BJ (cell line): ENCODE measurements around the gene UPK3B. TPM values are rescaled to one million over a fixed set of nuclear protein-coding genes. Genes with fewer than 3 reads are reported as not detected.
"Not testable (repeated sequence)": the region's sequence is repeated elsewhere in the genome, so short reads cannot be mapped to it uniquely, and the experiment has no call there.

Experiments used
- CTCF ChIA-PET: fragments of 350-600 bp; formaldehyde crosslinking; extraction: SDS; loops from one replicate; lab custom pipeline; 2021; ENCODE audit warnings: antibody characterized with exemption, inconsistent platforms; lab: Yijun Ruan, JAX
- POLR2A ChIA-PET: fragments of 300-600 bp; sonication (Branson Sonifier 250); formaldehyde crosslinking; extraction: SDS; loops from one replicate; lab custom pipeline; 2021; ENCODE audit warnings: antibody characterized with exemption; lab: Charles Lee
- DNase-seq: peaks from one replicate; pipeline ENCODE4 v3.0.0-alpha.2; 2011; ENCODE audit warnings: low read depth
- H3K27me3 ChIP-seq: 2 replicates; pipeline ENCODE4 v1.6.0; 2011; ENCODE audit warnings: low read length; ENCODE audit not compliant: control insufficient read depth, insufficient read depth
- H3K36me3 ChIP-seq: 2 replicates; pipeline ENCODE4 v1.5.1; 2011; ENCODE audit warnings: low read length; ENCODE audit not compliant: control insufficient read depth, insufficient read depth
- H3K4me3 ChIP-seq: 2 replicates; pipeline ENCODE4 v1.5.1; 2011; ENCODE audit warnings: low read depth, mild to moderate bottlenecking, control low read depth, low read length
- polyA plus RNA-seq: library from polyadenylated mRNA; depleted of rRNA; stranded (reverse); fragments of >200 nt; gene quantifications from 2 replicates; pipeline ENCODE4 v1.2.3, GENCODE V29; 2011; rRNA removed
- small RNA-seq: library from RNA; depleted of rRNA; stranded (forward); fragments of <200 nt; gene quantifications from one replicate; pipeline ENCODE3, GENCODE V24; 2012; ENCODE audit warnings: low replicate concordance, low read depth; ENCODE audit not compliant: insufficient read length

Gene UPK3B
- polyA plus RNA-seq, 1 experiment, result not detected

DNA sequence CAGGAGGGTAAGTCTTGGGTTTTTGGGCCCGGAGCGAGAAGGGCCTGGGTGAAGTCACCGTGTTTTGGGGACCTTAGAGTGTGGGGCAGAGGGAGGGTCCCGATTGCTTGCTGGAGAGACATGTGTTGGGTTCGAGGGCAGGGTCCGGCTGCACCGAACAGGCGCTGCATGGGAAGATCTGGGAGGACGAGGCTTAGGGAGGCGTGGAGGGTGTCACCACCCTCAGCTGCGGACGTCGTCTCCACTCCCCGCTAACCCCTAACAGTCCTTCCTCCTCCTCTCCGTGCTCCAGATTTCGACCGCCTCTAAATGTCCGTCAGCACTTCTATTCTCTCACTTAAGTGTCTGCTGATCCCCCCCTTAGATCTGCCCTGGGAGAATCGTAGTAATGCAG lies 39.5 kb downstream of the UPK3B start:
- H3K36me3 ChIP-seq, CTCF ChIA-PET: not testable (repeated sequence)

GRCh38 chr7:76551992-76552391 lies 41.6 kb downstream of the UPK3B start:
- H3K27me3 ChIP-seq, POLR2A ChIA-PET, H3K4me3 ChIP-seq, DNase-seq, CTCF ChIA-PET, H3K36me3 ChIP-seq: not testable (repeated sequence)

More for the DNA sequence above, 39.5 kb downstream of the UPK3B start:
- DNase-seq, H3K27me3 ChIP-seq, POLR2A ChIA-PET: not testable (repeated sequence)
- H3K4me3 ChIP-seq, result peak overlapping the region; percentile 60

DNA sequence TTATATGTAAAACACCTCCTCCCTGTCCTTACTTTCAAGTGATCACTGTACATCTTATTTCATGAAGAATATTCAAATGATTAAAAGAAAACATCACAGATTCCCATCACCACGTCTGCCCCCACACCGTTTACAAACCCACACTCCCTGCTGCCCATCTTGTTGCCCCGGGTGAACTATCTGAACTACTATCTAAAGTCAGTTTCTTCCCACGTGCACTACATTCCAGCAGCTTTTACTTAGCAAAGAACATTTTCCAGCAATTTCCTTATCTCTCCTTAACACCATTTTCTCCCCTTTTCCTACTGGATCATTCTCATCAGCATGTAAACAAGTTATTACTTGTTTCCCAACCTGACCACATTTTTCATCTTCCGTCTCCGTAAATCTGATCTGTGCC lies 49.3 kb downstream of the UPK3B start:
- POLR2A ChIA-PET, H3K27me3 ChIP-seq, CTCF ChIA-PET, H3K4me3 ChIP-seq, DNase-seq, H3K36me3 ChIP-seq: not testable (repeated sequence)

DNA sequence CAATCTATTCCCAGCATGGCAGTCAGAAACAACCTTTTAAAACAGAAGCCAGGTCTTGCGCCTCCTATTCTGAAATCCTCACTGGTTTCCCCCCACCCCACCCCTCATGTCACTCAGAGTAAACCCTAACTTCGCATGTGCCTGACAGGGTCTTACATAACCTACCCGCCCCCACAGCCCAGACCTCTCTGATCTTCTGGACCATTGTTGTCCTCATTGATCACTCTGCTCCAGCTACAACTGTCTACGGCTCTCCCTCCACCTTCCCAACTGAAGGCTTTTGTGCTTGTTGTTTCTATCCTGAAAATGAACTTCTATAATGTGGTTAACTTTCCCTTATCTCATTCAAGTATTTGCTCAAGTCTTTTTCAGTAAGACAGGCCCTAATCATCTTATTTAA lies 49.8 kb downstream of the UPK3B start:
- DNase-seq, H3K4me3 ChIP-seq, H3K36me3 ChIP-seq, CTCF ChIA-PET, H3K27me3 ChIP-seq, POLR2A ChIA-PET: not testable (repeated sequence)

DNA sequence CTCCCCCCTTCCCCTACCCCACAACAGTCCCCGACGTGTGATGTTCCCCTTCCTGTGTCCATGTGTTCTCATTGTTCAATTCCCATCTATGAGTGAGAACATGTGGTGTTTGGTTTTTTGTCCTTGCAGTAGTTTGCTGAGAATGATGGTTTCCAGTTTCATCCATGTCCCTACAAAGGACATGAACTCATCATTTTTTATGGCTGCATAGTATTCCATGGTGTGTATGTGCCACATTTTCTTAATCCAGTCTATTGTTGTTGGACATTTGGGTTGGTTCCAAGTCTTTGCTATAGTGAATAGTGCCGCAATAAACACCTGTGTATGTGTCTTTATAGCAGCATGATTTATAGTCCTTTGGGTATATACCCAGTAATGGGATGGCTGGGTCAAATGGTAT lies 51.0 kb downstream of the UPK3B start:
- H3K27me3 ChIP-seq, DNase-seq, POLR2A ChIA-PET, CTCF ChIA-PET, H3K4me3 ChIP-seq, H3K36me3 ChIP-seq: not testable (repeated sequence)

DNA sequence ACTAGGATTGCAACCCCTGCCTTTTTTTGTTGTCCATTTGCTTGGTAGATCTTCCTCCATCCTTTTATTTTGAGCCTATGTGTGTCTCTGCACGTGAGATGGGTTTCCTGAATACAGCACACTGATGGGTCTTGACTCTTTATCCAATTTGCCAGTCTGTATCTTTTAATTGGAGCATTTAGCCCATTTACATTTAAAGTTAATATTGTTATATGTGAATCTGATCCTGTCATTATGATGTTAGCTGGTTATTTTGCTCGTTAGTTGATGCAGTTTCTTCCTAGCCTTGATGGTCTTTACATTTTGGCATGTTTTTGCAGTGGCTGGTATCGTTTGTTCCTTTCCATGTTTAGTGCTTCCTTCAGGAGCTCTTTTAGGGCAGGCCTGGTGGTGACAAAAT lies 54.6 kb downstream of the UPK3B start:
- H3K27me3 ChIP-seq, H3K4me3 ChIP-seq, DNase-seq, H3K36me3 ChIP-seq, CTCF ChIA-PET, POLR2A ChIA-PET: not testable (repeated sequence)

Small RNAs within 50 kb of the gene (small RNA-seq; reads per million reads assigned to genes)
- not detected for gene RF00019

Other genes with a start within 250 kb of the UPK3B start
- 642 and 966 TPM in 2 replicates for gene HSPB1, start 207.9 kb upstream of the UPK3B start, polyA plus RNA-seq
- 48.8 and 62.2 TPM in 2 replicates for gene YWHAG, start 151.6 kb upstream of the UPK3B start, polyA plus RNA-seq
- gene SSC4D, start 100.9 kb upstream of the UPK3B start, polyA plus RNA-seq, result 0.71 and 0.92 TPM in 2 replicates
- gene ZP3, start 85.6 kb upstream of the UPK3B start, polyA plus RNA-seq, result 1.6 and 2.5 TPM in 2 replicates
- 2.0 and 3.3 TPM in 2 replicates for gene DTX2, start 48.8 kb upstream of the UPK3B start, polyA plus RNA-seq
- not detected in 2 replicates for gene SPDYE16, start 32.7 kb downstream of the UPK3B start, polyA plus RNA-seq
- 3.2 and 4.7 TPM in 2 replicates for gene POMZP3, start 116.7 kb downstream of the UPK3B start, polyA plus RNA-seq